ENCODE measurements around the gene RFXANK. TPM values are rescaled to one million over a fixed set of nuclear protein-coding genes. Genes with fewer than 3 reads are reported as not detected.

Gene RFXANK
- polyA plus RNA-seq, 2 of the 4 experiments (the other 2 are of a cell fraction) = 23.4 to 30.6 TPM

GRCh38 chr19:19176950-19177349 lies 15.1 kb upstream of the RFXANK start (continued):
- no peak for TF ChIP-seq PBX3 (IDR thresholded peaks at IDR 0.05)

GRCh38 chr19:19179548-19180441 lies 12.3 kb upstream of the RFXANK start:
- Histone ChIP-seq H3K9me3 (no peaks in the 10 kb centered on the region), H3K4me1 (no peaks in the 10 kb centered on the region), H3K4me2 (no peak overlapping the region), H3K4me3 (no peak overlapping the region), H3K27ac (no peak overlapping the region)
- TF ChIP-seq PHF8 (IDR thresholded peaks at IDR 0.05; ENCODE audit: borderline replicate concordance, low read depth) = no peak
- TF ChIP-seq NR3C1 (IDR thresholded peaks at IDR 0.05) = no peak
- TF ChIP-seq KDM5A (IDR thresholded peaks at IDR 0.05) = no peak
- no peak for TF ChIP-seq RAD21 (conservative IDR thresholded peaks at IDR 0.05 in 1 of 2, IDR thresholded peaks at IDR 0.05 in 1 of 2)
- no peak for TF ChIP-seq FOSB (CRISPR knock-in tag; IDR thresholded peaks at IDR 0.05)
- TF ChIP-seq HEYL (CRISPR knock-in tag; IDR thresholded peaks at IDR 0.05) = no peak
- TF ChIP-seq SREBF2 (IDR thresholded peaks at IDR 0.05) = no peak
- no peak for TF ChIP-seq RCOR1 (IDR thresholded peaks at IDR 0.05; ENCODE audit: low read depth, low read length)
- no peak for TF ChIP-seq JUNB (IDR thresholded peaks at IDR 0.05)
- TF ChIP-seq CHD4 (IDR thresholded peaks at IDR 0.05; ENCODE audit: borderline replicate concordance) = no peak
- TF ChIP-seq HOXB13 (CRISPR knock-in tag; IDR thresholded peaks at IDR 0.05; ENCODE audit: low read depth) = no peak
- TF ChIP-seq TFCP2L1 (CRISPR knock-in tag; IDR thresholded peaks at IDR 0.05) = no peak
- no peak for TF ChIP-seq CHD2 (IDR thresholded peaks at IDR 0.05; ENCODE audit: low read length, partially characterized antibody)
- TF ChIP-seq POLR2A (IDR thresholded peaks at IDR 0.05; ENCODE audit: low read length) = no peak
- no peak for TF ChIP-seq EHF (CRISPR knock-in tag; IDR thresholded peaks at IDR 0.05)
- TF ChIP-seq CBX8 (IDR thresholded peaks at IDR 0.05) = no peak
- TF ChIP-seq ZNF302 (CRISPR knock-in tag; IDR thresholded peaks at IDR 0.05) = no peak
- TF ChIP-seq HOXA7 (CRISPR knock-in tag; IDR thresholded peaks at IDR 0.05) = no peak
- ATAC-seq (no peak; a peak in 1 of 6 replicates), FAIRE-seq (no peak), DNase-seq (ENCODE audit: low read depth in 1 of 2, low spot score in 1 of 2) (no peak)
- POLR2A ChIA-PET = no interaction called here
- CTCF ChIA-PET = interaction anchor here (0.7 to 1.0 kb wide), 3 partner anchors 10 to 17 kb away, joined by 3 to 4 read pairs (median 3); partner anchors contain the start of genes BORCS8 and RFXANK
- 90% methylated on average over 7 of the region's 17 CpGs for WGBS (ENCODE audit: missing lambda C conversion rate)

GRCh38 chr19:19181488-19181998 lies 10.5 kb upstream of the RFXANK start:
- no peak for TF ChIP-seq RAD21 (conservative IDR thresholded peaks at IDR 0.05 in 1 of 2, IDR thresholded peaks at IDR 0.05 in 1 of 2)
- TF ChIP-seq CEBPB (IDR thresholded peaks at IDR 0.05) = no peak
- Histone ChIP-seq H3K4me1 (no peaks in the 10 kb centered on the region), H3K4me3 (no peak overlapping the region), H3K9me3 (no peaks in the 10 kb centered on the region), H3K27ac (no peak overlapping the region), H3K4me2 (no peak overlapping the region)
- DNase-seq (ENCODE audit: low read depth in 1 of 2, low spot score in 1 of 2) (no peak), ATAC-seq (no peak), FAIRE-seq (no peak)
- 91% methylated on average over 9 of the region's 9 CpGs for WGBS (ENCODE audit: missing lambda C conversion rate)
- ChIA-PET CTCF (interaction anchor here (0.6 kb wide), 1 partner anchor 734 kb away, joined by 3 read pairs; no protein-coding TSS in a partner anchor), POLR2A (no interaction called here)
